ELF-1 (cell line): Measurements from ENCODE around the gene GABBR2.
A peak's percentile ranks its signal among the peaks of the same experiment; 100 is the strongest.

ENCODE experiments used
- DNase-seq: peaks from one replicate; pipeline ENCODE4 v3.0.0-alpha.2; 2016; ENCODE audit warnings: low read depth, low spot score

GABBR2 gene

DNA sequence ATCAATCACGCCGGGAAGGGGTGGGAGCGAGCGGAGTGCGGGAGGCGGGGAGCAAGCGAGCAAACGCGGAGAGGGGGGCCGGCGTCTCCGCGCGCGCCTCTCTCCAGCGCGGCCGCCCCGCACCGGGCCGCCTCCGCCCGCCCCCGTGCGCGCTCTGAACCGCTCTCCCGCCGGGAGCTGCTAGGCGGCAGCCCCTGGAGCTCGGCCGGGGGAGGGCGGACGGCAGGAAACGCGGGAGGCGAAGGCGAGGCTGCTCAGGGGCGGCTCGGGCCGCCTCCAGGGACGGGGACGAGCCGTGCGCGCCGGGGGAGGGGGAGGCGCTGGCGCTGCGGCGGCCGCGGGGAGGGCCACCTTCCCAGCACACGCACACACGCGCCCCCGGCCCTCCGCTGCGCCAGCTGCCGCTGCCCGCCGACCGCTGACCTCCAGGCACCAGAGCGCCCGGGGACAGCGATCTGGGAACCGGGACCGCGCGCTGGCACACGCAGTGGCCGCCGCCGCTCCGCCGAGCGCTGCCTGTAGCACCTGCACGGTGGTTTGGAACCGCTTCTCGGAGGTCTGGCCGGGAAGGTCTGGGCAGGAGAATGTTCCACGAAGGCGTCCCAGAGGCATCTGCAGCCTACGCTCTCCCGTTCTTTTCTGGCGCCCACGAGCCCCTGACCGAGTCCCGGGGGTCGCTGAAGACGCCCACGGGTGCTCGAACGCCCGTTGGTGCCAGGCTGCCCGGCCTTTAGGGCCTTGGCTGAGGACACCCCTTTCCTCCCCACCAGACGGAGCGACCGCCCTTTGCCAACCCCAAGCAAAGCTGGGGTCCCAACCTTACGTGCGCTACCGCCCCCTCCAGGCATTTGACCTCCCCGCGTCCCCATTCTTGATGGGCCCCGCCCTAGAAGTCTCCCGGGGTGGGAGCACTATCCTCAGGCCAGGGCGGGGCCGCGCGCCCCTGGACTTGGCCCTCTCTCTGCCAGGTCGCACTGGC is at the start of gene GABBR2:
Gene GABBR2, minus strand, starts transcription at position 3 of the 979 bp plus-strand sequence. CDS start 198 bp downstream, outside the sequence.
- DNase-seq = peak; percentile 18

DNA sequence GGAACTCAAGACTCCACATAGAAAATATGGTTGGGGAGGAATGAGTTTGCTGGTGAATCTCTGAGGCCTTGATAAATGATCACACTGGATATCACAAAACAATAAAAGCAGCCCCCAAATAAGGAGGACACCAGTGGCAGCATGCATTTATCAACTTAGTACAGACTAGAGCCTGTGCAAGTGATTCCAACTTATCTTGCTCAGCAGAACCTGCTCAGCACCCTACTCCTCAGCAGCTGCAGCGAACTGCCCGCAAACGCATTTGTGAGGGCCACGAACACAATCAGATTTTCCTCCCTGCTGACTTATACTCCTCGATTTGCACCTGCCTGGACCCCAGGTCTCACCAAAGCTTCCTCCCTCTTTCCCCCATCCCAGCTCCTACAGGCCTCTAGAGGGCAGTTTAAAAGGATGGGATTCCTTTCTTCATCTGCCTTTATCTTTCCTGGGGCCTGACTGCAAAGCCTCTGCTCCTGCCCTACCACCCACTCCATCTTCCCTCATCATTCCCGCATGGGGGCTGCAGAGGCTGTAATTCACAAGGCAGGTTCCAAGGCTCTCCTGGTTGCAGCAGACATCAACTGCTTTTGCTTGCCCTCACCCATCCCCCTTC is 46.4 kb upstream of the GABBR2 start:
- no peak for DNase-seq

DNA sequence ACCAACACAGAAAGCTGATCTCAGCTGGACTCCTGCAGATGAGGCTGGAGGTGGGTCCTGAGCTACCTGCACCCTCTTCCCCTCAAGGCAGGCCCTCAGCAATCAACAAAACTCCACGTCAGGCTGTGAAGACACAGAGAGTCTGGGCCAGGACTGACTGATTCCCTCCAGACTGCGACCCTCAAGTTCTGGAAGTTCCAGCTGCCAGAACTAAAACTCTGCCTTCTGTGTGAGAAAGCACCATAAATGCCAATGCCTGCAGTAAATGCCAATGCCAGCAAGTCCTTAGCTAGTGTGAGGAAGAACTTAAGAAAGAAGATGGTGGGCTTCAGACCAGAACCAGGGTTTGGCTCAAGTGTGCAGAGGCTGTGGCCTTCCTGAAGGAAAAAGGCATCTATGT is 42.5 kb upstream of the GABBR2 start:
- no peak for DNase-seq

DNA sequence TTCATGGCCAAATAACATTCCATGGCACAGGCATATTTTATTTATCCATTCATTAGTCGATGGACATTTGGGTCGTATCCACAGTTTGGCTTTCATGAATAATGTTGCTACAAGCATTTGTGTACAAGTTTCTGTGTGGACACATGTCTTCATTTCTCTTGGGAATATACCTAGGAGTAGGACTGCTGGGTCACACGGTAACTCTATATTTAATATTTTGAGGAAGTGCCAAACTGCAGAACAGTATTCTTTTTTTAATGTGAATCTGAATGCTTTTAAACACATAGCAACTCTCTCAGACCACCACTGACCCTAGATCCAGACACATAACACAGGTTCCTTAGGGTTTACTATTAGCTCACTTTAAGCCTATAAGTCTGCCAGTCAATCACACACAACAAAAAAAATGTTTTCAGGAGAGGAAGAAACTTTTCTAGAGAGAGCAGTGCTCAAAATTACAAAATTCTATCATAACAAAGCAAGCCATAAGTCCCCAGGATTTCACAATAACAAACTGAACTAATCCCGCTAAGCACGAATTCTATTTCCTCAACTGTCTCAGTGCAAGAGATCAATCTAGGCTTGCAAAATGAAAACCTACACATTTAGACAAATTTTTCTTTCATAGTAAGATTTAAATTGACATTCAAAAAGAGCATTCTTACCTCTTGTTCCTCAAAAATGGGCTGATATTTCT is 41.8 kb upstream of the GABBR2 start:
- DNase-seq = no peak

DNA sequence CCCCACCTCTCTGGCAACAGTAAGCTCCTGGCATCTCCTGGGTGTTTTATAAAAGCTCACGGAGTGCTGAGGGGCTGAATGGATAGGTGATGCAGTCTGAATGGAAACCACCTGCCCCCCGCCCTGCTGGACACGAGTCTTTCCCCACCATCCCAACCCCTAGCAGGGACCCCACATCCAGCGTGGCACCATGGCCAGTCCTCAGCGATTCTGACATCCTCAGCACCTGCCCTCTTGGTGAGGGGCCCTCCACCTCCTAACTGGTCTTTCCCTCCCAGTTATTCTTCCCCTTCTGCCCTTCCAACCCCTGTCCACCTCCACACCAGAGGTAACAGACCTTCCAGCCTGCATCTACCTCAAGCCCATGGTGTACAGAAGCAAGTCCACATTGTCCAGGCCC is 38.7 kb upstream of the GABBR2 start:
- DNase-seq = no peak

- no peak for DNase-seq
Observed at GRCh38 chr9:98745470-98745869, 36.7 kb upstream of the GABBR2 start.

- DNase-seq = no peak
Observed at GRCh38 chr9:98743818-98744611, 35.3 kb upstream of the GABBR2 start.

DNA sequence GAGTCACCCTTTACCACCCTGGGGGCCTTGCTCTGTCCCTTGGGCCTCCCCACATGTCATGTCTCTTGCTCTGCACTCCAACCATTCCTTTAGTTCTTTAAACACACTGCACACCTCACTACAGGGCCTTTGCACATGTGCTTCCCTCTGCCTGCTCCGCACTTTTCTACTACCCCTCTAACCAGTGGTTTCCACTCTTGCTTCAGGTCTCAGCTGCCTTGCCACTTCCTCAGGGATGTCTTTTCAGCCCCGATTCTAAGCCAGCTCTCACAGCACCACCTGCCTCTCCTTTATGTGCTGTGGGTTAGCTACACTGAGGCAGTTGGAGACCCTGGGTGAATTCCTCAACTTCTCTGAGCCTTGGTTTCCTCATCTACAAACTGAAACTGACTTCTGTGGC is 34.6 kb upstream of the GABBR2 start:
- no peak for DNase-seq

DNA sequence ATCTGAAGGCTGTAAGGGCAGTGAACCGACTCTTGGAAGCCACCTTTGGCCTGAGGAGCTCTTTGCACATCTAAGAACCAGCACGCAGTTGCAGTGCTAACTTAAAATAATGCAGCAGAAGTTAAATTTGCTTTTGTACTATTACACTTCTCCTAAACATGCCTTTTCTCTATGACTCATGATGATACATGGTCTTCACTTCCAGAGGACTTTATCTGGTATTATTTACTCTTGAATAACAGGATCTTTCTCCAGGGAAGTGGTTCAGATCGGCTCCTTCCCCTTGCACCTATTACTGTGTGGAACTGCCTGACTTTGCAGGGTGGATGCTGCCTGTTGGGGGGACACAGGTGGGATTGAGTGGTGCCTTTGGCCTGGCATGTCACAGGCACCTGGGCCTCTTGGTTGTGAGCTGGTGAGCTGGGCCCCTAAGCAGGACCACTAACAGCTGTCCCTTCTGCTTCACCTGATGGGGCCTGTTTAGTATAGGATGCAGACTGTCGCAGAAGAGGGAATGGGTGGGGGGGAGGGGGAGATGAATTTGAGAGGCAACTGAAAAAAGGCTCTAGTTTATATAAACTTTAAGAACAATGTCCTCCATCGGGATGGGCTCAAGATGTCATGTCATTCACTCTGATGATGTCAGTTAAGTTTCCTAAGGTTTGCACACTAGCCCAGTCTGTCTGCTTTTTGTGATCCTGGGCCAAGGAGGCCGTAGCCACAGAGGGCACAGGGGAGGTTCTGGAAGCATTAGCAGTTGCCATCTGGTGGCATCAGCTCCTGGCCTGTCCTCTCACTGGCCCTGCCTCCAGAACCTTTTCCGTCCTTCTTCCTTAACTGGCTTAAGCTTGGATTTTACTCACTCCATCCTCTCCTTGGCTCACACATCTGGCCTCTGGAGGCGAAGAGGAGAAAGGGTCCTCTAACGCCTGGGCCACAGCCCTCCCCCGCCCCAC is 33.9 kb upstream of the GABBR2 start:
- DNase-seq = no peak

DNA sequence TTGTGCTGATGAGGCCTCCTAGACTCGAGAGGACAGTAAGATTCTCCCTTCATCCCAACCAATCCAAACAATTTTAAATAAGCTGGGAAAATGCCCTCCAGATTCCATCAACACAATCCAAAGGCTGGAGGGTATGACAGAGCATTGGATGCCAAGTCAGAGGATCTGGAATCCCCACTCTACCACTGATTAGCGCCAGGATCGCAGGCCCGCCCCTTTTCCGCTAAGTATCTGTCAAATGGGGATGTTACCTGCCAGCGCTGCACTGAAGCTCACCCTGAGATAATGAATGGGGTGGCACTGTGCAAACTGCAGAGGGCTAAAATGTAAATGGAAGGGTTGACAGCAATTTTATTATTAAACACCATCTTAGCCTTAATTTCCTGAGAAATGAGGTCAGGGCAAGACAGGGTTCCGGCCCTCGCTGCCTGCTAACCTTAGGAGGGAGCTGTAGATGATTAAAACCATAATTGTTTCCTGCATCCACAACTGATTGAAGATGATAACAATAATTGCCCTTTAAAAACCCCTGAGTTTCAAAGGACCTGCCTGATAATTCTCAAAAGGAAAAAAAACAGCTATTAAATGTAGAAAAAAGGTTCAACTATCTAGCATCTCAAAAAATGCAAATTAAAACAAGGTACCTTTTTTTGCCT is 31.6 kb upstream of the GABBR2 start:
- no peak for DNase-seq

DNA sequence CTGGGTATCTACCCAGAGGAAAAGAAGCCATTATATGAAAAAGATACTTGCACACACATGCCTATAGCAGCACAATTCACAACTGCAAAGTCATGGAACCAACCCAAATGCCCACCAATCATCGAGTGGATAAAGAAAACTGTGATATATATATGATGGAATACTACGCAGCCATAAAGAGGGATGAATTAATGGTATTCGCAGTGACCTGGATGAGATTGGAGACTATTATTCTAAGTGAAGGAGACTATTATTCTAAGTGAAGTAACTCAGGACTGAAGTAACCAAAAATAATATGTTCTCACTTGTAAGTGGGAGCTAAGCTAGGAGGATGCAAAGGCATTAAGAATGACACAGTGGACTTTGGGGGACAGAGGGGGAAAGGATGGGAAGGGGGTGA is 30.0 kb upstream of the GABBR2 start:
- DNase-seq = no peak

DNA sequence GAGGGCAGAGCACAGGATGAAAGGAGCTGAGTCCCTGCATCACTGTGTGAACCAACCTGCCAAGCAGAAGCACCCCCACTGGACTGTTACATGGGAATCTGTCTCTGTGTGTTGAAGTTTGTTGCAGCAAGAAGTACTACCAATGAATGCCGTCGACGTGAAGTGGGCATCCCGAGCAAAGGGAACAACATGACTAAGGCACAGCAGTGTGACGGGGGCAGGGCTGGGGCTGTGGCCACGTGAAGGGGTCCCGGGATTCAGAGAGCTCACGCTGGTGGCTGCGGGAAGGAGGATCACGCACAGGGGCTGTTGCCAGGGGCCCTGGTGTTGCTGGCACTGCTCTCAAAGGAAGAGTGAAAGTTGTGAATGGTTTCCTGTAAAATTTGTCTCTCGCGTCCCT is 27.5 kb upstream of the GABBR2 start:
- DNase-seq = no peak

- DNase-seq = no peak
Observed at GRCh38 chr9:98732801-98733200, 24.1 kb upstream of the GABBR2 start.

GRCh38 chr9:98732091-98732490 is 23.4 kb upstream of the GABBR2 start:
- DNase-seq = no peak

DNA sequence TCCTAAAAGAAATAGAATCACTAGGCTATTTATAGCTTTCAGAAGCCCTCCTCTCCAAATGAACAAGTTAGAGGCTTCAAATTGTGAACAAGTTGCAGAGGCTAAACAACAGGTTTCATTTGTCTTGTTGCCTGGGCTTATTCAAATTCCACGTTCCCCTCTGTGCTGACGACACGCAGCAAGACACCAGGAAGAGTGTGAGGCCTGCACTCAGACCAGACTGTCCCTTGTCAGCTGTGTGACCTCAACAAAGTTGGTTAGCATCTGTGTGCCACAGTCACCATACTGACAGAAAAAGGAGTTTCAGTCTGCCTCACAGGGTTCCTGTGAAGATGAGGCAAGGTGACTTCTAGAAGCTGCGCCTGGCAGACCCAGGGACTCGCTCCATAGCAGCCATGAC is 22.1 kb upstream of the GABBR2 start:
- DNase-seq = no peak

DNA sequence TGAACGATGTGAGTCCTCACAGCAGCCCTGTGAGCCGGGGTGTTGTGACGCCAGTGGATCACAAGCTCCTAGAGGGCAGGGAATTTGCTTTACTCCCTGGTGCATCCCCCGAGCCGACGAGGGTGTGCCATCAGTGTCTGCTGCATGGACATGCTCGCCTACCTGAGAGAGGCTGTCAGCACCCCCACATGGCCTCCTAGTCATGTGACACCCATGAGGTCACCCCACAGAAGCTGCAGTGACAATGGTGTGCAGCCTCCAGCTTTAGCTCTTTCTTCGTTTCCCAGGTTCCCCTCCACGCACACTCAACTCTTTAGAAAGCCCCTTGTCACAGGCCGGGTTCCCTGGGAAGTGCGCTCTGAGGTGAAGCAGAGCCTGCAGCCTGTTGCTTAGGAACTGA is 19.8 kb upstream of the GABBR2 start:
- no peak for DNase-seq

- no peak for DNase-seq
Observed at GRCh38 chr9:98727428-98727827, 18.7 kb upstream of the GABBR2 start.

DNA sequence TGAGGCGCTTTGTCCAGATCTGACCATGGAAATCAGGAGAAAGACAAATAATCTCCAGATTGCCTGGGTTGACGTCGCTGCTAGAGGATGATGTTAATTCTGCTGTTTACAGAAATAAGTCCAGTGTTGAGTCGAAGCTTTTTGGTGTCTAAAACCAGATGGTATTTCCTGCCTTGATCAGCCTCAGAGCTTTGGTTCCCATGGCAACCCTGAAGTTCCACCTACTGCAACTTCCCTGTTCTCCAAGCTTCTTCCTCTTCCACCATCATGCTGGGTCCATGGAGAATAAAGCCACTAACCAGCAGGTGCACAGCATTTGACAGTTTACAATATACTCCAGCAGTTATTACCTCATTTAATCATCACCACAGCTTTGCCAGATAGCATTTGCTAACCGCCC is 18.0 kb upstream of the GABBR2 start:
- no peak for DNase-seq

- DNase-seq = no peak
Observed at GRCh38 chr9:98724810-98725530, 16.2 kb upstream of the GABBR2 start.
